Breast epithelium (tissue), 4 donors: ENCODE measurements around the gene MSGN1. TPM values are rescaled to one million over a fixed set of nuclear protein-coding genes. Genes with fewer than 3 reads are reported as not detected.

Source experiments
- DNase-seq, 2 donors: peaks; one replicate each; pipeline ENCODE4 v3.0.0-alpha.2; 2019; ENCODE audit warnings: low spot score in 2 of 2
- H3K27ac ChIP-seq, 2 donors: fragments of 200-600 bp; sonication (generic) in 1 of 2; one replicate each; pipeline ENCODE4 v1.5.1; 2016 to 2019; ENCODE audit warnings: mild to moderate bottlenecking in 1 of 2
- H3K27me3 ChIP-seq, 2 donors: fragments of 200-600 bp; sonication (generic) in 1 of 2; one replicate each; pipeline versions ENCODE4 v1.5.1 to v1.6.0; 2017 to 2019; ENCODE audit warnings: control low read depth in 1 of 2, mild to moderate bottlenecking in 1 of 2
- H3K36me3 ChIP-seq: fragments of 200-600 bp; one replicate; pipeline ENCODE4 v1.5.1; 2019
- H3K4me1 ChIP-seq, 2 donors: fragments of 200-600 bp; sonication (generic); one replicate each; pipeline ENCODE4 v1.5.1; 2016 to 2019; ENCODE audit warnings: control low read depth in 1 of 2
- H3K4me3 ChIP-seq, 3 donors: fragments of 200-600 bp; sonication (generic); 1 replicate in 2 of 3; 2 replicates in 1 of 3; pipeline ENCODE4 v1.5.1; 2016 to 2019; ENCODE audit warnings: mild to moderate bottlenecking in 3 of 3, moderate library complexity in 2 of 3
- H3K9me3 ChIP-seq, 2 donors: fragments of 200-600 bp; sonication (generic) in 1 of 2; one replicate each; pipeline ENCODE4 v1.5.1; 2016 to 2019; ENCODE audit warnings: control low read depth in 1 of 2
- POLR2A ChIP-seq: fragments of 450-650 bp; IDR thresholded peaks from one replicate; pipeline ENCODE4 v1.6.1; 2016; ENCODE audit warnings: antibody characterized with exemption, mild to moderate bottlenecking, moderate library complexity
- POLR2AphosphoS5 ChIP-seq, 3 donors: sonication (generic); formaldehyde crosslinking; IDR thresholded peaks; one replicate each; pipeline ENCODE4 v1.6.1; 2017; ENCODE audit warnings: antibody characterized with exemption in 3 of 3
- intact Hi-C: fragments of 100-400 bp; cut with DNase I; formaldehyde crosslinking; loops from one replicate; pipeline ENCODE4 v1.15.1; 2023; ENCODE audit warnings: low total_unique reads
- total RNA-seq, 3 donors: library from RNA; depleted of rRNA; stranded (reverse); fragments of >200 nt; gene quantifications; one replicate each; pipeline ENCODE4 v1.1.0, GENCODE V29; 2016
- TF ChIP-seq, protein P1 (sequence below), 3 donors: fragments of 450-650 bp; IDR thresholded peaks; one replicate each; pipeline ENCODE4 v1.5.1; 2016 to 2017; ENCODE audit warnings: antibody characterized with exemption in 3 of 3, mild to moderate bottlenecking in 3 of 3, moderate library complexity in 3 of 3

MSGN1 gene
- total RNA-seq = not detected

- no peak for TF ChIP-seq POLR2AphosphoS5 (IDR thresholded peaks at IDR 0.05)
- TF ChIP-seq POLR2A = no peak
- TF ChIP-seq, protein P1, sequence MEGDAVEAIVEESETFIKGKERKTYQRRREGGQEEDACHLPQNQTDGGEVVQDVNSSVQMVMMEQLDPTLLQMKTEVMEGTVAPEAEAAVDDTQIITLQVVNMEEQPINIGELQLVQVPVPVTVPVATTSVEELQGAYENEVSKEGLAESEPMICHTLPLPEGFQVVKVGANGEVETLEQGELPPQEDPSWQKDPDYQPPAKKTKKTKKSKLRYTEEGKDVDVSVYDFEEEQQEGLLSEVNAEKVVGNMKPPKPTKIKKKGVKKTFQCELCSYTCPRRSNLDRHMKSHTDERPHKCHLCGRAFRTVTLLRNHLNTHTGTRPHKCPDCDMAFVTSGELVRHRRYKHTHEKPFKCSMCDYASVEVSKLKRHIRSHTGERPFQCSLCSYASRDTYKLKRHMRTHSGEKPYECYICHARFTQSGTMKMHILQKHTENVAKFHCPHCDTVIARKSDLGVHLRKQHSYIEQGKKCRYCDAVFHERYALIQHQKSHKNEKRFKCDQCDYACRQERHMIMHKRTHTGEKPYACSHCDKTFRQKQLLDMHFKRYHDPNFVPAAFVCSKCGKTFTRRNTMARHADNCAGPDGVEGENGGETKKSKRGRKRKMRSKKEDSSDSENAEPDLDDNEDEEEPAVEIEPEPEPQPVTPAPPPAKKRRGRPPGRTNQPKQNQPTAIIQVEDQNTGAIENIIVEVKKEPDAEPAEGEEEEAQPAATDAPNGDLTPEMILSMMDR (IDR thresholded peaks at IDR 0.05) = no peak
- Histone ChIP-seq H3K27me3 (no peaks in the 10 kb centered on the region), H3K27ac (peak within 1 kb of the TSS; percentile 69 to 83), H3K9me3 (no peaks in the 10 kb centered on the region), H3K36me3 (no peaks in the 10 kb centered on the region), H3K4me1 (no peaks in the 10 kb centered on the region), H3K4me3 (no peak within 1 kb of the TSS)
- DNase-seq = no peak
- intact Hi-C loops = no loop called here
Observed at GRCh38 chr2:17816396-17817245, at the start of gene MSGN1. Gene MSGN1 (plus strand): TSS chr2:17816460. CDS start chr2:17816519, 59 bp downstream.

GRCh38 chr2:17768894-17769293 is 47.4 kb upstream of the MSGN1 start:
- Histone ChIP-seq H3K27me3 (no peaks in the 10 kb centered on the region), H3K36me3 (no peaks in the 10 kb centered on the region), H3K4me1 (no peaks in the 10 kb centered on the region), H3K9me3 (no peaks in the 10 kb centered on the region), H3K27ac (no peak overlapping the region), H3K4me3 (no peak overlapping the region)
- no peak for DNase-seq
- TF ChIP-seq POLR2AphosphoS5 (IDR thresholded peaks at IDR 0.05) (no peak), POLR2A (no peak)
- TF ChIP-seq, protein P1 (IDR thresholded peaks at IDR 0.05) = no peak
- intact Hi-C loops = no loop called here

DNA sequence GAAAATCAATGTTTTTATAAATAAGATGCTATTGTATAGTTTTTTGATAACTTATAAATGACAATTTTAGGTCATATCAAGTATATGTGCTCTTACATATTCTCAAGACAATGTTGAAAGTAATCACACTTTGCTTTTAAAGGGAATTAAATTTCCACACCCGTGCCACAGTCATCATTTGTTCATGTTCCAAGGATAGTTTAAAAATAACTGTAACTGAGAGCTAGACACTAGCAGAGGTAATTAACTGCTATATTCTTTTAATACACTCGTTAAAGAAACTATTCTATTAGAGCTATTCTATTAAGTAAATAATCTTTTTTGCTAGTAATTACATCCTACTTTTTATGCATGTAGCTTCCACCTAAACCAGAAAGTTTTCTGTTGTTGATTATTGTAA is 44.3 kb upstream of the MSGN1 start:
- TF ChIP-seq, protein P1 (IDR thresholded peaks at IDR 0.05) = no peak
- TF ChIP-seq POLR2AphosphoS5 (IDR thresholded peaks at IDR 0.05) = no peak
- no peak for TF ChIP-seq POLR2A
- Histone ChIP-seq H3K4me3 (no peak overlapping the region), H3K36me3 (no peaks in the 10 kb centered on the region), H3K9me3 (no peaks in the 10 kb centered on the region), H3K27me3 (no peaks in the 10 kb centered on the region), H3K27ac (no peak overlapping the region), H3K4me1 (no peaks in the 10 kb centered on the region)
- DNase-seq = no peak
- intact Hi-C loops = no loop called here

- intact Hi-C loops = no loop called here
- TF ChIP-seq POLR2AphosphoS5 (IDR thresholded peaks at IDR 0.05) = no peak
- TF ChIP-seq, protein P1 (IDR thresholded peaks at IDR 0.05) = no peak
- no peak for TF ChIP-seq POLR2A
- Histone ChIP-seq H3K9me3 (no peaks in the 10 kb centered on the region), H3K36me3 (no peaks in the 10 kb centered on the region), H3K4me3 (no peak overlapping the region), H3K27ac (no peak overlapping the region), H3K27me3 (no peaks in the 10 kb centered on the region), H3K4me1 (no peaks in the 10 kb centered on the region)
- DNase-seq = no peak
Observed at GRCh38 chr2:17772532-17772931, 43.7 kb upstream of the MSGN1 start.

DNA sequence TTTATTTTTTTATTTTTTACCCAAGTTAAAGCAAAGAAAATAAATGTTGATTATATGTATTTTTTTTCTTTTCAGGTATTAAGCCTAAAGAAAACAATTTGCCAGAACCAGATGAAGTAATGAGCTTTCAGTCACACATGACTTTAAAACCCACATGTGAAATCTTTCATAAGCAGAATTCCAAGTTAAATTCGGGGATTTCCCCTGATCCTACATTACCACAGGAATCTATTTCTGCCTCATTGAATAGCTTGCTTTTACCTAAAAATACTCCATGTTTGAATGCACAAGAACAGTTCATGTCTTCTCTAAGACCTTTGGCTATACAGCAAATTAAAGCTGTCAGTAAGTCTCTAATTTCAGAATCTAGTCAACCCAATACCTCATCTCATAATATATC is 35.7 kb upstream of the MSGN1 start:
- intact Hi-C loops = loop anchor here (5.0 kb wide), 1 partner anchor 583 kb away; no protein-coding TSS in a partner anchor
- DNase-seq = no peak
- H3K9me3 ChIP-seq = no peaks in the 10 kb centered on the region
- H3K36me3 ChIP-seq = no peaks in the 10 kb centered on the region
- H3K4me1 ChIP-seq = no peaks in the 10 kb centered on the region
- no peaks in the 10 kb centered on the region for H3K27me3 ChIP-seq
- TF ChIP-seq, protein P1 (IDR thresholded peaks at IDR 0.05) = no peak
- TF ChIP-seq POLR2A = no peak
- TF ChIP-seq POLR2AphosphoS5 (IDR thresholded peaks at IDR 0.05) = no peak
- H3K27ac ChIP-seq = no peak overlapping the region
- H3K4me3 ChIP-seq = no peak overlapping the region
